Activated CD4-positive, alpha-beta memory T cell treated with anti-CD3 and anti-CD28 coated beads for 36 hours (primary cell): ENCODE data around the gene STAT5B. TPM values are rescaled to one million over a fixed set of nuclear protein-coding genes. Genes with fewer than 3 reads are reported as not detected.

Experiments used
- CTCF ChIA-PET: fragments of 350-600 bp; sonication (Branson Sonifier 250); formaldehyde crosslinking; loops from one replicate; lab custom pipeline; 2021; ENCODE audit warnings: antibody characterized with exemption, inconsistent platforms; lab: Charles Lee
- POLR2A ChIA-PET: fragments of 350-600 bp; sonication (Branson Sonifier 250); formaldehyde crosslinking; loops from one replicate; lab custom pipeline; 2021; ENCODE audit warnings: antibody characterized with exemption; lab: Charles Lee
- DNase-seq: peaks from one replicate; pipeline ENCODE4 v3.0.0-alpha.2; 2020
- H3K27ac Mint-ChIP-seq: one replicate; pipeline ENCODE4 v1.8.0; 2021; ENCODE audit warnings: mixed read lengths
- H3K27me3 Mint-ChIP-seq: one replicate; pipeline ENCODE4 v1.8.0; 2021; ENCODE audit warnings: mixed read lengths
- H3K36me3 Mint-ChIP-seq: one replicate; pipeline ENCODE4 v1.8.0; 2021; ENCODE audit warnings: mixed read lengths
- H3K4me1 Mint-ChIP-seq: one replicate; pipeline ENCODE4 v1.8.0; 2021; ENCODE audit warnings: low read depth, mixed read lengths
- H3K4me3 Mint-ChIP-seq: one replicate; pipeline ENCODE4 v1.8.0; 2021; ENCODE audit warnings: mild to moderate bottlenecking, mixed read lengths
- H3K9me3 Mint-ChIP-seq: one replicate; pipeline ENCODE4 v1.8.0; 2021; ENCODE audit warnings: mixed read lengths
- intact Hi-C: fragments of 100-400 bp; cut with micrococcal nuclease; formaldehyde crosslinking; loops from one replicate; pipeline ENCODE4 v1.15.1; 2023
- total RNA-seq, 2 experiments: library from RNA; stranded (reverse); gene quantifications; one replicate each; pipeline ENCODE4 v1.2.3, GENCODE V29; 2021

The STAT5B gene
- total RNA-seq, 2 experiments from 2014 or later: 192 to 195 TPM

- no peaks in the 10 kb centered on the region for H3K27me3 Mint-ChIP-seq
- H3K36me3 Mint-ChIP-seq: peaks cover 54% of the 10 kb centered on the region
- ChIA-PET CTCF (no interaction called here), POLR2A (no interaction called here)
- no peaks in the 10 kb centered on the region for H3K4me1 Mint-ChIP-seq
- intact Hi-C loops: no loop called here
- no peak overlapping the region for H3K27ac Mint-ChIP-seq
- DNase-seq: no peak
- no peak overlapping the region for H3K4me3 Mint-ChIP-seq
- H3K9me3 Mint-ChIP-seq: no peaks in the 10 kb centered on the region
These were observed 73.5 kb downstream of the STAT5B start for GRCh38 chr17:42202696-42203095.

DNA sequence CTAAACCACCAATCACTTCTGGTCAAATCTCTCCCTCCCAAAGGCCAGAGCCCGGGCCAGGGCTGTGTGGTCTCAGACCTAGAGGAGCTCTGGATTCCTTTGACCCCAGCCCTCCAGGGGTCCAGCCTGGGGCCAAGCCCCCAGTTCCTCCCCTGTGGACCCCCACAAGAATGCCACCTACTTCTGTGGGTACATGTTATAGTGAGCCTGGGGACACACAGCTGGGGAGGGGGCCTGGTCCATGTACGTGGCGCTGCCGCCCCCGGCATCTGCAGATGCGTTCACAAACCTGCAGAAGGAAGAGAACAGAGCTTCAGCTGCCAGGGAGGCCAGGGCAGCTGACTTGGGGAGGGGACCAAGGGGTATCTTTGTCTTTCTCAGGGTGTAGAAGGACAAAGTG lies 74.0 kb downstream of the STAT5B start:
- H3K4me3 Mint-ChIP-seq: no peak overlapping the region
- ChIA-PET CTCF (interaction anchor here (0.7 kb wide), 1 partner anchor 72 kb away, joined by 3 read pairs; no protein-coding TSS in a partner anchor), POLR2A (no interaction called here)
- no peak for DNase-seq
- H3K9me3 Mint-ChIP-seq: no peaks in the 10 kb centered on the region
- H3K36me3 Mint-ChIP-seq: peaks cover 49% of the 10 kb centered on the region
- H3K27ac Mint-ChIP-seq: no peak overlapping the region
- intact Hi-C loops: no loop called here
- H3K27me3 Mint-ChIP-seq: no peaks in the 10 kb centered on the region
- H3K4me1 Mint-ChIP-seq: no peaks in the 10 kb centered on the region

DNA sequence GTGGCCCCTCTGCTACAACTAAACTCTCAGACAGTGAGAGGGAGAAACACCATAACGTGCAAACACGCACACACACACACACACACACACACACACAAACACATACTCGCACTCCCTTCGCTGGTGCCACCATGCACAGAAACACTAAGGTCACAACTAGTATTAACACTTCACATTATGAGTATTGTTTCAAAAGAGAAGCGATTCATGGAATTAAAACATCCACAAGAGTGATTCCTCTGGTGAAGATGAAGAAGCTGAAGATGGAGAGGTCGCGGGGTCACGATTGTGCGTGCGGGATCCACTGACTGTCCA lies 74.8 kb downstream of the STAT5B start:
- Mint-ChIP-seq H3K9me3 (no peaks in the 10 kb centered on the region), H3K27me3 (no peaks in the 10 kb centered on the region), H3K4me3 (no peak overlapping the region), H3K36me3 (peaks cover 48% of the 10 kb centered on the region), H3K4me1 (no peaks in the 10 kb centered on the region), H3K27ac (no peak overlapping the region)
- CTCF ChIA-PET: interaction anchor here (0.7 to 2.1 kb wide), 2 partner anchors 21 to 71 kb away, joined by 3 to 10 read pairs; no protein-coding TSS in a partner anchor
- POLR2A ChIA-PET: no interaction called here
- no peak for DNase-seq
- intact Hi-C loops: no loop called here

GRCh38 chr17:42200706-42201457 lies 75.3 kb downstream of the STAT5B start:
- Mint-ChIP-seq H3K27me3 (no peaks in the 10 kb centered on the region), H3K36me3 (peaks cover 47% of the 10 kb centered on the region), H3K27ac (no peak overlapping the region), H3K4me3 (no peak overlapping the region), H3K9me3 (no peaks in the 10 kb centered on the region), H3K4me1 (no peaks in the 10 kb centered on the region)
- intact Hi-C loops: no loop called here
- ChIA-PET CTCF (interaction anchor here (0.8 to 2.1 kb wide), 3 partner anchors 13 to 38 kb away, joined by 3 to 10 read pairs (median 3); no protein-coding TSS in a partner anchor), POLR2A (no interaction called here)
- no peak for DNase-seq

DNA sequence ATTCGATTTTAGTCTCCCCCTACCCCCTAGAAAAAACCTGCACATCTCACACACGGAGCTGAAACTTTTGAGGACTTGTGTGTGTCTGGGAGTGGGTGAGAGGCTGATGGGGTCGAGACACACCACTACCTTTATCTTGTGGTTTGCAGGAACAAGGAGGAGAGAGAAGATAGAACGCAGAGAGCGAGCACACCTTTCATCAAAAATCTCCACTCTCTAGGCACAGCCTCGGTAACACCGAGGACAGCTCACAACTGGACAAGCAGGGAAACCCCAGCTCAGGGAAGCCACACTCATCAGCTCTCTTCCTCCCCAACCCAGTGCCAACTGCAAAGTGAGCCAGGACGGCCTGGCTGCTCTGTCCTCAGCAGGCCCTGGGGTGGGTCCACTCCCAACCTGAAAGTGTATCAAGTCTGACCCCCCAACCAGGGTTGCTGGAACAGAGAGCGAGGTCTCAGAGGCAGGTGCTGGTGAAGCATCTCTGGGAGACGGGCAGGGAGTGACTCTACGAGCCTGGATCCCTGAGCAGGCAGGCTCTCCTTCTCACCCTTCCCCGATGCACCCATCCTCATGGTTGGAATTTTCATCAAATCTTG lies 76.7 kb downstream of the STAT5B start:
- no peak for DNase-seq
- ChIA-PET POLR2A (no interaction called here), CTCF (interaction anchor here (1.1 to 2.1 kb wide), 3 partner anchors 23 to 179 kb away, joined by 3 to 10 read pairs (median 3); partner anchors contain the start of gene NKIRAS2)
- Mint-ChIP-seq H3K4me1 (peaks cover 3% of the 10 kb centered on the region), H3K9me3 (no peaks in the 10 kb centered on the region), H3K27ac (no peak overlapping the region), H3K36me3 (peaks cover 38% of the 10 kb centered on the region), H3K27me3 (no peaks in the 10 kb centered on the region), H3K4me3 (no peak overlapping the region)
- intact Hi-C loops: no loop called here

DNA sequence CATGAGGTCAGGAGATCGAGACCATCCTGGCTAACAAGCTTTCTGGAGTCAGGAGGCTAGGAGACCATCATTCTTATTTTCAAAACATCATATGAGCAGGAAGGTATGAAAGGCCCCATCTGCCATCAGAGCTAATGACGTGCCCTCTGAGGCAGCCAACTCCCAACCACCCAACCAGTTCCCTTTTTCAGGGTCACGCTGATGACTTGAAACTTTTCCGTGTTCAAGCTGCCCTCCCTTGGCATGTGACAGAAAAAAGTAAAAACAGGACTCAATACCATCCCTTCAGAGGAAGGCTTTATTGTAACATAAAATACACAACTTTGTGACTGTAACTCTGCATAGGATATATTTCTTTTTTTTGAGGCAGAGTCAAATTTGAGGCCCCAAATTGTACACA lies 77.3 kb downstream of the STAT5B start:
- peaks cover 5% of the 10 kb centered on the region for H3K4me1 Mint-ChIP-seq
- H3K36me3 Mint-ChIP-seq: peaks cover 32% of the 10 kb centered on the region
- intact Hi-C loops: no loop called here
- no peaks in the 10 kb centered on the region for H3K27me3 Mint-ChIP-seq
- no peaks in the 10 kb centered on the region for H3K9me3 Mint-ChIP-seq
- ChIA-PET CTCF (interaction anchor here (0.6 to 1.5 kb wide), 3 partner anchors 23 to 179 kb away, joined by 3 to 6 read pairs (median 4); partner anchors contain the start of gene NKIRAS2), POLR2A (no interaction called here)
- no peak for DNase-seq
- H3K4me3 Mint-ChIP-seq: no peak overlapping the region
- no peak overlapping the region for H3K27ac Mint-ChIP-seq

GRCh38 chr17:42197564-42198156 lies 78.5 kb downstream of the STAT5B start:
- Mint-ChIP-seq H3K4me1 (peaks cover 14% of the 10 kb centered on the region), H3K27ac (peak overlapping the region; percentile 28), H3K27me3 (no peaks in the 10 kb centered on the region), H3K36me3 (peaks cover 22% of the 10 kb centered on the region), H3K4me3 (no peak overlapping the region), H3K9me3 (no peaks in the 10 kb centered on the region)
- DNase-seq: no peak
- POLR2A ChIA-PET: no interaction called here
- CTCF ChIA-PET: interaction anchor here (1.5 kb wide), 1 partner anchor 25 kb away, joined by 6 read pairs; no protein-coding TSS in a partner anchor
- intact Hi-C loops: no loop called here

DNA sequence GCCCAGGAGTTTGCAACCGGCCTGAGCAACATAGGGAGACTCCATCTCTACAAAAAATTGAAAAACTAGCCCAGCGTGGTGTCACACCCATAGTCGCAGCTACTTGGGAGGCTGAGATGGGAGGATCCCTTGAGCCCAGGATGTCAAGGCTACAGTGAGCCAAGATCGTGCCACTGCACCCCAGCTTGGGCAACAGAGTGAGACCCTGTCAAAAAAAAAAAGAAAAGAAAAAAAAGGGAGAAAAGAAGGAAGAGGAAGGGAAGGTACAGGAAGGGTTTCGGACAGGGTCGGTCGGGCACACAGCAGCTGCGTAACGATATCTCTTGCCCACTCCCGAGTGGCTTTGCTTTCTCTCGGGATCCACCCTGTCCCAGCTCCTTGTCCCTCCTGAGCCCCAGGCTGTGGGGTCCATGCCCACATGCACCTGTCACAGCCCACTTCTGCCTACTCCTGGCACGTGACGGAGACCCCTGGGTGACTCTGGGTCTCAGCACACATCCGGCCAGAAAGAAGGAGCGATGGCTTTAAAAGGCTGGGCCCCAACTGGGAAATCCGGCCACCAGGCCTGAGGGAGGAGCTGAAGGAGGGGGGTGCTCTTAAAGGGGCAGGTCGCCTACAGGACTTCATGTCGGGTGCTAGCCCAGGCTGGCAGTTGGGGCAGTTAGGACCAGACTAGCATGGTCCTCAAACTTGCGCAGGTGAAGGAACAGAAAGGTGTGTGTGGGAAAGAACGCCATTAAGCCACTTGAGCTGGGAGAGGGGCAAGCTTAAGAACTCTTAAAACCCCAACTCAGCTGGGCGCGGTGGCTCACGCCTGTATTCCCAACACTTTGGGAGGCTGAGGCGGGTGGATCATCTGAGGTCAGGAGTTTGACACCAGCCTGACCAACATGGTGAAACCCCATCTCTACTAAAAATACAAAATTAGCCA lies 82.0 kb downstream of the STAT5B start, which contains the start of gene GHDC:
Gene GHDC (minus strand): TSS at position 526 of the 931 bp plus-strand sequence. CDS start 913 bp downstream, outside the sequence.
- intact Hi-C loops: loop anchor here (1.0 kb wide), 1 partner anchor 10 kb away; no protein-coding TSS in a partner anchor
- DNase-seq: peak; percentile 89
- POLR2A ChIA-PET: interaction anchor here (1.0 to 2.6 kb wide), 7 partner anchors 10 to 194 kb away, joined by 3 to 9 read pairs (median 5); partner anchors contain the start of genes HCRT, KCNH4, STAT3 and STAT5A
- Mint-ChIP-seq H3K4me1 (peaks cover 18% of the 10 kb centered on the region), H3K4me3 (peak within 1 kb of the TSS; percentile 81), H3K27me3 (no peaks in the 10 kb centered on the region), H3K9me3 (no peaks in the 10 kb centered on the region), H3K27ac (peak within 1 kb of the TSS; percentile 68), H3K36me3 (no peaks in the 10 kb centered on the region)
- CTCF ChIA-PET: interaction anchor here (1.5 to 3.5 kb wide), 4 partner anchors 10 to 95 kb away, joined by 4 to 26 read pairs (median 11); partner anchors contain the start of gene KCNH4

GRCh38 chr17:42193216-42193968 lies 82.8 kb downstream of the STAT5B start:
- Mint-ChIP-seq H3K4me3 (peak overlapping the region; percentile 81), H3K27ac (peak overlapping the region; percentile 68), H3K36me3 (no peaks in the 10 kb centered on the region), H3K9me3 (no peaks in the 10 kb centered on the region), H3K4me1 (peaks cover 18% of the 10 kb centered on the region), H3K27me3 (no peaks in the 10 kb centered on the region)
- intact Hi-C loops: no loop called here
- ChIA-PET CTCF (interaction anchor here (1.5 to 3.5 kb wide), 4 partner anchors 9 to 96 kb away, joined by 4 to 26 read pairs (median 11); partner anchors contain the start of gene KCNH4), POLR2A (interaction anchor here (1.0 to 2.6 kb wide), 7 partner anchors 9 to 195 kb away, joined by 3 to 9 read pairs (median 5); partner anchors contain the start of genes HCRT, KCNH4, STAT3 and STAT5A)
- DNase-seq: no peak

DNA sequence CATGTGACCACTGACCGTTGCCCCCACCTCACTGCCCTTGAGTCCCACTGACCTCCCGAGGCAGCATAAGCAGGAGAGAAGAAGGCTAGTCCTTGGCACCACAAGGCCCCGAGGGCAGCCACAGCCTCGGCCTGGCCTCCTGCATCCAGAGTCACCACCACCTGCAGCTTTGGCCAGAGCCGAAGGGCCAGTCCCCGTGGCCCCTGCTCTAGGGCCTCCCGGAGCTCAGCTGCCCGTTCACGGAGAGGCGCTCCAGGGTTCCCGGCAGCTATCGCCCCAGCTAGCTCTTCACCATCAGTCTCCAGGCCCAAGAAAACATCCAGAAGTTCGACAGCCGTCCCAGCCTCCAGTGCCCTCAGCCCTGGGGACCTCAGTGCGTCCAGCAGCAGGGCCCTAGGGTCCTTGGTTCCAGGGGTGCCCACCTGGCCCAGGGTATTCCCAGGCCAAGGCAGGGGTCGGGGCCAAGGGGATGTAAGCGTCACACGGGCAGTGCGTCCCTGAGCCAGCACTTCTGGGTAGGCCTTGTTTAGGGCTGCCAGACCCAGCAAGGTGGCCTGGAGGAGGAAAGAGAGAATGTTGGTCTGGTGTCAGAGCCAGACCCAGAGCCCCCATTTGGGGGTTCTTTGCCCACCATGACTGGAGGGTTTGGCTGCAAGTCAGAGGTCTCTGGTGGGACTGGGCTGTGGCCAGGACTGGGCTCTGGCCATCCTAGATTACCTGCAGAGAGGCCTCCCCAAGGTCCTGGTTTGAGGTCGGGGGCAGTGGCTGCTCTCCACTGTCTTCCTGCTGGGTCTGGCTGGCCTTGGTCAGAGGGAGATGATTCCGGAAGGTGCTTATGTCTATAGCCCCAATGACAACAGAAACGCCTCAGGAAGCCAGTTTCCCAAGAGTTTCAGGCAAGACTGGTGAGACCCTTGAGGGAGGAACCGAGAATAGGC lies 83.7 kb downstream of the STAT5B start:
- intact Hi-C loops: no loop called here
- no peak overlapping the region for H3K4me3 Mint-ChIP-seq
- no peak overlapping the region for H3K27ac Mint-ChIP-seq
- no peaks in the 10 kb centered on the region for H3K27me3 Mint-ChIP-seq
- no peaks in the 10 kb centered on the region for H3K36me3 Mint-ChIP-seq
- ChIA-PET POLR2A (interaction anchor here (0.5 to 0.9 kb wide), 3 partner anchors 8 to 133 kb away, joined by 3 to 4 read pairs (median 4); no protein-coding TSS in a partner anchor), CTCF (interaction anchor here (0.9 kb wide), 1 partner anchor 11 kb away, joined by 3 read pairs; the partner anchor contains the start of gene KCNH4)
- H3K9me3 Mint-ChIP-seq: no peaks in the 10 kb centered on the region
- no peak for DNase-seq
- peaks cover 18% of the 10 kb centered on the region for H3K4me1 Mint-ChIP-seq
